ENCODE measurements around the gene ADAMTS2.

The ADAMTS2 gene

GRCh38 chr5:179207920-179208705 lies 137.1 kb downstream of the ADAMTS2 start:
- no peak for FAIRE-seq

- FAIRE-seq: no peak
Measured at GRCh38 chr5:179207470-179207869, 137.8 kb downstream of the ADAMTS2 start.

- FAIRE-seq: no peak
Measured at GRCh38 chr5:179206366-179206765, 138.9 kb downstream of the ADAMTS2 start.

GRCh38 chr5:179205277-179205676 lies 140.0 kb downstream of the ADAMTS2 start:
- FAIRE-seq: no peak

GRCh38 chr5:179204572-179204971 lies 140.7 kb downstream of the ADAMTS2 start:
- no peak for FAIRE-seq

- no peak for FAIRE-seq
Measured at GRCh38 chr5:179203248-179203647, 142.0 kb downstream of the ADAMTS2 start.

GRCh38 chr5:179201986-179202385 lies 143.3 kb downstream of the ADAMTS2 start:
- FAIRE-seq: no peak

GRCh38 chr5:179199246-179199645 lies 146.0 kb downstream of the ADAMTS2 start:
- FAIRE-seq: no peak

- FAIRE-seq: no peak
Measured at GRCh38 chr5:179198825-179199224, 146.4 kb downstream of the ADAMTS2 start.

- FAIRE-seq: no peak
Measured at GRCh38 chr5:179196405-179197079, 148.7 kb downstream of the ADAMTS2 start.

- FAIRE-seq: no peak
Measured at GRCh38 chr5:179195561-179196404, 149.5 kb downstream of the ADAMTS2 start.

GRCh38 chr5:179194941-179195381 lies 150.3 kb downstream of the ADAMTS2 start:
- no peak for FAIRE-seq

- no peak for FAIRE-seq
Measured at GRCh38 chr5:179194201-179194910, 150.9 kb downstream of the ADAMTS2 start.

- no peak for FAIRE-seq
Measured at GRCh38 chr5:179193746-179194145, 151.5 kb downstream of the ADAMTS2 start.

GRCh38 chr5:179192891-179193470 lies 152.3 kb downstream of the ADAMTS2 start:
- FAIRE-seq: no peak

GRCh38 chr5:179192185-179192890 lies 152.9 kb downstream of the ADAMTS2 start:
- no peak for FAIRE-seq

GRCh38 chr5:179191506-179192184 lies 153.6 kb downstream of the ADAMTS2 start:
- FAIRE-seq: no peak

- FAIRE-seq: no peak
Measured at GRCh38 chr5:179190851-179191505, 154.3 kb downstream of the ADAMTS2 start.

GRCh38 chr5:179188636-179189035 lies 156.6 kb downstream of the ADAMTS2 start:
- no peak for FAIRE-seq
